ENCODE measurements around the gene TLR3. TPM values are rescaled to one million over a fixed set of nuclear protein-coding genes. Genes with fewer than 3 reads are reported as not detected.
A peak's percentile ranks its signal among the peaks of the same experiment; 100 is the strongest.

The TLR3 gene
- total RNA-seq (2021; fragmentation: NEBNext Ultra II Directional; extraction: Animal tissue kit (Norgen Biotek cat#: 25700)) = under 1 TPM; 0.20 to 0.90 (median 0.45) TPM
- long read RNA-seq = 0 reads

GRCh38 chr4:186068581-186069348, at the start of gene TLR3:
Gene TLR3, plus strand, starts transcription at chr4:186069156. Its CDS starts 7,464 bp downstream, at chr4:186076620.
- no peaks in the 10 kb centered on the region for H3K36me3 Mint-ChIP-seq (ENCODE audit: low read depth)
- H3K9me3 Mint-ChIP-seq = no peaks in the 10 kb centered on the region
- TF ChIP-seq CTCF (IDR thresholded peaks at IDR 0.05) = no peak
- DNase-seq = peak; percentile 5
- H3K4me1 Mint-ChIP-seq (ENCODE audit: low read depth) = peaks cover 28% of the 10 kb centered on the region
- no peaks in the 10 kb centered on the region for H3K27me3 Mint-ChIP-seq (ENCODE audit: insufficient read depth)
- peak within 1 kb of the TSS; percentile 91 for H3K4me3 Mint-ChIP-seq
- H3K27ac Mint-ChIP-seq = no peak within 1 kb of the TSS

GRCh38 chr4:186019269-186019668, 49.7 kb upstream of the TLR3 start:
- H3K27me3 Mint-ChIP-seq (ENCODE audit: insufficient read depth) = peaks cover 22% of the 10 kb centered on the region
- no peaks in the 10 kb centered on the region for H3K36me3 Mint-ChIP-seq (ENCODE audit: low read depth)
- peaks cover 7% of the 10 kb centered on the region for H3K4me1 Mint-ChIP-seq (ENCODE audit: low read depth)
- TF ChIP-seq CTCF (IDR thresholded peaks at IDR 0.05) = no peak
- H3K4me3 Mint-ChIP-seq = no peak overlapping the region
- no peak overlapping the region for H3K27ac Mint-ChIP-seq
- H3K9me3 Mint-ChIP-seq = no peaks in the 10 kb centered on the region
- DNase-seq = no peak

- Mint-ChIP-seq H3K4me3 (no peak overlapping the region), H3K9me3 (no peaks in the 10 kb centered on the region), H3K4me1 (ENCODE audit: low read depth) (peaks cover 5% of the 10 kb centered on the region), H3K36me3 (ENCODE audit: low read depth) (no peaks in the 10 kb centered on the region), H3K27ac (no peak overlapping the region), H3K27me3 (ENCODE audit: insufficient read depth) (peaks cover 27% of the 10 kb centered on the region)
- no peak for DNase-seq
- TF ChIP-seq CTCF (IDR thresholded peaks at IDR 0.05) = no peak
Observed at GRCh38 chr4:186020106-186020792, 48.7 kb upstream of the TLR3 start.

- Mint-ChIP-seq H3K27me3 (ENCODE audit: insufficient read depth) (peaks cover 27% of the 10 kb centered on the region), H3K4me1 (ENCODE audit: low read depth) (no peaks in the 10 kb centered on the region; the same call in 1 of the 2 replicates), H3K4me3 (no peak overlapping the region), H3K27ac (no peak overlapping the region), H3K36me3 (ENCODE audit: low read depth) (no peaks in the 10 kb centered on the region), H3K9me3 (no peaks in the 10 kb centered on the region)
- no peak for DNase-seq
- no peak for TF ChIP-seq CTCF (IDR thresholded peaks at IDR 0.05)
Observed at GRCh38 chr4:186020793-186021407, 48.1 kb upstream of the TLR3 start.

GRCh38 chr4:186021461-186022167, 47.3 kb upstream of the TLR3 start:
- Mint-ChIP-seq H3K27ac (no peak overlapping the region), H3K4me1 (ENCODE audit: low read depth) (no peaks in the 10 kb centered on the region; the same call in 1 of the 2 replicates), H3K36me3 (ENCODE audit: low read depth) (no peaks in the 10 kb centered on the region), H3K9me3 (no peaks in the 10 kb centered on the region), H3K27me3 (ENCODE audit: insufficient read depth) (peaks cover 27% of the 10 kb centered on the region), H3K4me3 (no peak overlapping the region)
- DNase-seq = no peak
- TF ChIP-seq CTCF (IDR thresholded peaks at IDR 0.05) = peak; percentile 83
